ENCODE measurements around the gene CACNB1. TPM values are rescaled to one million over a fixed set of nuclear protein-coding genes. Genes with fewer than 3 reads are reported as not detected.

CACNB1 gene
- total and polyA plus RNA-seq, 9 donors = 2.6 to 17.7 (median 9.2) TPM

- intact Hi-C loops (cut with DNase I) = loop anchor here (2.0 to 10.0 kb wide), 5 partner anchors 37 to 279 kb away; partner anchors contain the start of genes CACNB1 (in 1 of the 4) and FBXO47 (in 1 of the 4)
- no peak overlapping the region for H3K4me3 ChIP-seq
- H3K4me1 ChIP-seq (ENCODE audit: insufficient read depth) = no peaks in the 10 kb centered on the region
- H3K9me3 ChIP-seq = no peaks in the 10 kb centered on the region
- DNase-seq = no peak
- H3K27ac ChIP-seq = no peak overlapping the region
- no peak for TF ChIP-seq POLR2A (IDR thresholded peaks at IDR 0.05)
- no peak for TF ChIP-seq EP300 (IDR thresholded peaks at IDR 0.05)
- TF ChIP-seq, protein P1, sequence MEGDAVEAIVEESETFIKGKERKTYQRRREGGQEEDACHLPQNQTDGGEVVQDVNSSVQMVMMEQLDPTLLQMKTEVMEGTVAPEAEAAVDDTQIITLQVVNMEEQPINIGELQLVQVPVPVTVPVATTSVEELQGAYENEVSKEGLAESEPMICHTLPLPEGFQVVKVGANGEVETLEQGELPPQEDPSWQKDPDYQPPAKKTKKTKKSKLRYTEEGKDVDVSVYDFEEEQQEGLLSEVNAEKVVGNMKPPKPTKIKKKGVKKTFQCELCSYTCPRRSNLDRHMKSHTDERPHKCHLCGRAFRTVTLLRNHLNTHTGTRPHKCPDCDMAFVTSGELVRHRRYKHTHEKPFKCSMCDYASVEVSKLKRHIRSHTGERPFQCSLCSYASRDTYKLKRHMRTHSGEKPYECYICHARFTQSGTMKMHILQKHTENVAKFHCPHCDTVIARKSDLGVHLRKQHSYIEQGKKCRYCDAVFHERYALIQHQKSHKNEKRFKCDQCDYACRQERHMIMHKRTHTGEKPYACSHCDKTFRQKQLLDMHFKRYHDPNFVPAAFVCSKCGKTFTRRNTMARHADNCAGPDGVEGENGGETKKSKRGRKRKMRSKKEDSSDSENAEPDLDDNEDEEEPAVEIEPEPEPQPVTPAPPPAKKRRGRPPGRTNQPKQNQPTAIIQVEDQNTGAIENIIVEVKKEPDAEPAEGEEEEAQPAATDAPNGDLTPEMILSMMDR (IDR thresholded peaks at IDR 0.05) = no peak
- H3K27me3 ChIP-seq = no peaks in the 10 kb centered on the region
- no peaks in the 10 kb centered on the region for H3K36me3 ChIP-seq
- WGBS, 3 donors = 36 to 45% (median 42%) methylated on average over 11 of the region's 11 CpGs
These were observed 46.6 kb upstream of the CACNB1 start for GRCh38 chr17:39244016-39244599.

- TF ChIP-seq, protein P1 (IDR thresholded peaks at IDR 0.05) = no peak
- TF ChIP-seq EP300 (IDR thresholded peaks at IDR 0.05) (no peak), POLR2A (IDR thresholded peaks at IDR 0.05) (no peak)
- intact Hi-C loops (cut with DNase I) = loop anchor here in 3 of 4 donors (5.0 to 10.0 kb wide), 4 partner anchors 36 to 278 kb away; partner anchors contain the start of genes CACNB1 (in 1 of the 3) and FBXO47 (in 1 of the 3)
- H3K36me3 ChIP-seq = no peaks in the 10 kb centered on the region
- no peak overlapping the region for H3K4me3 ChIP-seq
- no peak overlapping the region for H3K27ac ChIP-seq
- no peak for DNase-seq
- H3K4me1 ChIP-seq (ENCODE audit: insufficient read depth) = no peaks in the 10 kb centered on the region
- WGBS, 3 donors = 72 to 82% (median 73%) methylated on average over 8 of the region's 8 CpGs
- H3K27me3 ChIP-seq = no peaks in the 10 kb centered on the region
- no peaks in the 10 kb centered on the region for H3K9me3 ChIP-seq
These were observed 45.7 kb upstream of the CACNB1 start for GRCh38 chr17:39243155-39243554.

- Histone ChIP-seq H3K27ac (no peak overlapping the region), H3K4me1 (ENCODE audit: insufficient read depth) (no peaks in the 10 kb centered on the region), H3K36me3 (no peaks in the 10 kb centered on the region), H3K27me3 (no peaks in the 10 kb centered on the region), H3K4me3 (no peak overlapping the region), H3K9me3 (no peaks in the 10 kb centered on the region)
- DNase-seq = no peak
- TF ChIP-seq, protein P1 (IDR thresholded peaks at IDR 0.05) = no peak
- TF ChIP-seq POLR2A (IDR thresholded peaks at IDR 0.05) = no peak
- intact Hi-C loops (cut with DNase I) = loop anchor here in 3 of 4 donors (5.0 to 10.0 kb wide), 4 partner anchors 33 to 276 kb away; partner anchors contain the start of genes CACNB1 (in 1 of the 3) and FBXO47 (in 1 of the 3)
- WGBS, 3 donors = 76 to 81% (median 80%) methylated on average over 5 of the region's 5 CpGs
These were observed 43.2 kb upstream of the CACNB1 start for GRCh38 chr17:39240631-39241030.

DNA sequence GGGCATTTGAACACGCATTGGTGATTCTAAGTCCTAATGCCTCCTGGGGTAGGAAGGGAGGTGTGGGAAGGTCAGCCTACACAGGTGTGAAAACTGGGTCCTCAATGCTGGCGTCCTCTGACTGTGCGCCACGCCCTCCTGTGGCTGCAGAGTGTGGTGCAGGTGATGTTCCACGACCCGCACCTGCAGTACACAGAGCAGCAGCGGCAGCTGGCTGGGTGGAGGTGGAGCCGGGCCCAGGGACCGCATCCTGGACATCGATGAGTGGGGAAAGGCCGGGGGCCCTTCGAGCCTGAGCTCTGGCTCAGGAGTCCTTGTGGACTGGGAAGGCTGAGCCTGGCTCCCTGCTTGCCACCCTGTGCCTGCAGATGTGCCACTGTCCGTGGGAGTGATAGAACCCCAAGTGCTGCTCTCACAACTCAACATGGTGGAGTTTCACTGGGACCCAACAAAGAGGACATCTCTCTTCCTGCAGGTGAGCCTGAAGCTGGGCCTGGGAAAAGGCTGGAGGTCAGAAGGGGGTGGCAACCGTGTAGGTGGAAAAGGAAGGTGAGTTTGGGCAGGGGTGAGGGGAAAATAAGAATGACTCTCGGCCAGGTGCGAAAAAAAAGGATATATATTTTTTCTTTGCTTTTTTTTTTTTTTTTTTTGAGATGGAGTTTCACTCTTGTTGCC lies 42.3 kb upstream of the CACNB1 start:
- H3K9me3 ChIP-seq = no peaks in the 10 kb centered on the region
- TF ChIP-seq, protein P1 (IDR thresholded peaks at IDR 0.05) = no peak
- TF ChIP-seq POLR2A (IDR thresholded peaks at IDR 0.05) (no peak), EP300 (IDR thresholded peaks at IDR 0.05) (no peak)
- H3K4me3 ChIP-seq = no peak overlapping the region
- no peak overlapping the region for H3K27ac ChIP-seq
- intact Hi-C loops (cut with DNase I) = loop anchor here in 3 of 4 donors (5.0 to 10.0 kb wide), 6 partner anchors 32 to 275 kb away; partner anchors contain the start of genes ARL5C (in 1 of the 3), CACNB1 (in 1 of the 3) and FBXO47 (in 1 of the 3)
- no peak for DNase-seq
- H3K27me3 ChIP-seq = no peaks in the 10 kb centered on the region
- no peaks in the 10 kb centered on the region for H3K4me1 ChIP-seq (ENCODE audit: insufficient read depth)
- H3K36me3 ChIP-seq = no peaks in the 10 kb centered on the region
- WGBS, 3 donors = 22 to 26% (median 25%) methylated on average over 16 of the region's 16 CpGs

All from ovary (tissue), 9 donors.